HuH-7 (cell line): ENCODE results near the gene HTR4.
"Not testable (repeated sequence)": the region's sequence is repeated elsewhere in the genome, so short reads cannot be mapped to it uniquely, and the experiment has no call there.

Experiments
- DNase-seq: peaks from one replicate; pipeline ENCODE4 v3.0.0; 2011; ENCODE audit warnings: low spot score

Gene HTR4

GRCh38 chr5:148474025-148474511 lies 180.3 kb downstream of the HTR4 start:
- DNase-seq, result no peak

- DNase-seq, result no peak
Measured at GRCh38 chr5:148471379-148471778, 182.9 kb downstream of the HTR4 start.

GRCh38 chr5:148469501-148469935 lies 184.8 kb downstream of the HTR4 start:
- DNase-seq, result no peak

GRCh38 chr5:148468746-148469145 lies 185.6 kb downstream of the HTR4 start:
- not testable (repeated sequence) for DNase-seq

- no peak for DNase-seq
Measured at GRCh38 chr5:148467958-148468357, 186.4 kb downstream of the HTR4 start.

GRCh38 chr5:148466236-148466580 lies 188.1 kb downstream of the HTR4 start:
- no peak for DNase-seq

GRCh38 chr5:148465381-148466235 lies 188.7 kb downstream of the HTR4 start:
- DNase-seq, result no peak

GRCh38 chr5:148459669-148460068 lies 194.7 kb downstream of the HTR4 start:
- no peak for DNase-seq

- no peak for DNase-seq
Measured at GRCh38 chr5:148458036-148458888, 196.1 kb downstream of the HTR4 start.

GRCh38 chr5:148457183-148457620 lies 197.1 kb downstream of the HTR4 start:
- DNase-seq, result no peak

- no peak for DNase-seq
Measured at GRCh38 chr5:148455185-148455584, 199.1 kb downstream of the HTR4 start.

- no peak for DNase-seq
Measured at GRCh38 chr5:148454576-148454975, 199.8 kb downstream of the HTR4 start.

- DNase-seq, result no peak
Measured at GRCh38 chr5:148452499-148453193, 201.7 kb downstream of the HTR4 start.

GRCh38 chr5:148446611-148447010 lies 207.7 kb downstream of the HTR4 start:
- DNase-seq, result no peak

- DNase-seq, result no peak
Measured at GRCh38 chr5:148445578-148445977, 208.7 kb downstream of the HTR4 start.

GRCh38 chr5:148443998-148444397 lies 210.3 kb downstream of the HTR4 start:
- peak; percentile 25 for DNase-seq

GRCh38 chr5:148443241-148443640 lies 211.1 kb downstream of the HTR4 start:
- DNase-seq, result no peak

GRCh38 chr5:148438933-148439332 lies 215.4 kb downstream of the HTR4 start:
- DNase-seq, result no peak

- DNase-seq, result no peak
Measured at GRCh38 chr5:148437249-148437648, 217.1 kb downstream of the HTR4 start.

- no peak for DNase-seq
Measured at GRCh38 chr5:148436029-148436428, 218.3 kb downstream of the HTR4 start.

GRCh38 chr5:148433826-148434225 lies 220.5 kb downstream of the HTR4 start:
- DNase-seq, result no peak
